MG63 (cell line): ENCODE results near the gene ELL. TPM values are rescaled to one million over a fixed set of nuclear protein-coding genes. Genes with fewer than 3 reads are reported as not detected.

ENCODE experiments used
- DNase-seq: peaks from one replicate; pipeline ENCODE4 v3.0.0-alpha.2; 2020
- H3K27me3 ChIP-seq: fragments of 250-450 bp; sonication (Bioruptor Pico); 2 replicates; pipeline ENCODE4 v1.5.1; 2020; ENCODE audit warnings: mild to moderate bottlenecking, moderate library complexity
- H3K36me3 ChIP-seq: fragments of 250-450 bp; sonication (Bioruptor Pico); 2 replicates; pipeline ENCODE4 v1.5.1; 2020; ENCODE audit warnings: mild to moderate bottlenecking, moderate library complexity
- H3K4me3 ChIP-seq: fragments of 250-450 bp; sonication (Bioruptor Pico); 2 replicates; pipeline ENCODE4 v1.5.1; 2020; ENCODE audit warnings: mild to moderate bottlenecking, moderate library complexity
- H3K9me3 ChIP-seq: fragments of 250-450 bp; sonication (Bioruptor Pico); 2 replicates; pipeline ENCODE4 v1.5.1; 2020; ENCODE audit warnings: mild to moderate bottlenecking, moderate library complexity
- total RNA-seq: library from RNA; depleted of rRNA; stranded (reverse); fragments of >200 nt; shearing (Covaris generic); gene quantifications from 2 replicates; pipeline ENCODE4 v1.2.3, GENCODE V29; 2014; ENCODE audit warnings: low replicate concordance

The ELL gene
- total RNA-seq, 1 experiment from 2014 or later = 22.1 TPM

GRCh38 chr19:18500799-18501198, 21.1 kb downstream of the ELL start:
- Histone ChIP-seq H3K27me3 (no peaks in the 10 kb centered on the region), H3K4me3 (no peak overlapping the region), H3K9me3 (no peaks in the 10 kb centered on the region), H3K36me3 (peaks cover 4% of the 10 kb centered on the region; the same call in 1 of the 2 replicates)
- DNase-seq = peak; percentile 78

DNA sequence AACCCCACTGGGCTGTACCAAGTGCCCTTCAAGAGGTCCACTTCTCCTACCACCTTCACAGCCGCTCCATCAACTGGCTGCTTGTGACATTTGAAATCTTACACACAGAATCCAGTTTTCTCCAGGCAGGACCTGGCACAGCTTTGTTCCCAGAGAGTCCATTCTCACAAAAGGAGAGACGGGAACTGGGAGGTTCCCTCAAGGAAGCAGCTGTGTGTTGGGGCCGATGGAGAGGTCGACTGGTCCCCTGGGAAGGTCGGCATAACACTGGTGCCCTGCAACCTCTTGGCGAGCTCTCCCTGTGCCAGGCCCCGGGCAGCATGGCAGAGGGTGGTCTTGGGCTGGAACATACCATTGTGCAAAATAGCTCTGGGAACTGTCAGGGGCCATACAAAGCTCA, 21.5 kb downstream of the ELL start:
- no peak for DNase-seq
- H3K9me3 ChIP-seq = no peaks in the 10 kb centered on the region
- no peaks in the 10 kb centered on the region for H3K27me3 ChIP-seq
- H3K36me3 ChIP-seq = peaks cover 4% of the 10 kb centered on the region; the same call in 1 of the 2 replicates
- no peak overlapping the region for H3K4me3 ChIP-seq

- H3K27me3 ChIP-seq = no peaks in the 10 kb centered on the region
- no peaks in the 10 kb centered on the region for H3K36me3 ChIP-seq
- no peaks in the 10 kb centered on the region for H3K9me3 ChIP-seq
- no peak overlapping the region for H3K4me3 ChIP-seq
- DNase-seq = no peak
Measured at GRCh38 chr19:18499055-18499775, 22.7 kb downstream of the ELL start.

DNA sequence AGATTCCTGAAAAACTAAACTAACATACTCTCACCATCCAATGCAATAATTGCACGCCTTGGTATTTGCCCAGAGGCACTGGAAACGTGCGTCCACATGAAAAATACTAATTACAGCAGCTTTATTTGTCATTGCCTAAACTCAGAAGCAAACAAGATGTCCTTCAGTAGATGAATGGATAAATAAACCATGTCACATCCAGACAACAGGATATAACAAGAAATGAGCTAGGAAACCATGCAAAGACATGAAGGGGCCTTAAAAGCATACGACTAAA, 25.0 kb downstream of the ELL start:
- Histone ChIP-seq H3K27me3 (no peaks in the 10 kb centered on the region), H3K9me3 (no peaks in the 10 kb centered on the region), H3K36me3 (no peaks in the 10 kb centered on the region; the same call in 1 of the 2 replicates), H3K4me3 (no peak overlapping the region)
- no peak for DNase-seq

- DNase-seq = peak; percentile 57
- Histone ChIP-seq H3K9me3 (no peaks in the 10 kb centered on the region), H3K27me3 (no peaks in the 10 kb centered on the region), H3K36me3 (no peaks in the 10 kb centered on the region; the same call in none of the 2 replicates), H3K4me3 (no peak overlapping the region)
Measured at GRCh38 chr19:18496167-18496979, 25.5 kb downstream of the ELL start.

GRCh38 chr19:18495204-18495911, 26.5 kb downstream of the ELL start:
- no peak for DNase-seq
- Histone ChIP-seq H3K9me3 (no peaks in the 10 kb centered on the region), H3K4me3 (no peak overlapping the region), H3K36me3 (no peaks in the 10 kb centered on the region; the same call in none of the 2 replicates), H3K27me3 (no peaks in the 10 kb centered on the region)

DNA sequence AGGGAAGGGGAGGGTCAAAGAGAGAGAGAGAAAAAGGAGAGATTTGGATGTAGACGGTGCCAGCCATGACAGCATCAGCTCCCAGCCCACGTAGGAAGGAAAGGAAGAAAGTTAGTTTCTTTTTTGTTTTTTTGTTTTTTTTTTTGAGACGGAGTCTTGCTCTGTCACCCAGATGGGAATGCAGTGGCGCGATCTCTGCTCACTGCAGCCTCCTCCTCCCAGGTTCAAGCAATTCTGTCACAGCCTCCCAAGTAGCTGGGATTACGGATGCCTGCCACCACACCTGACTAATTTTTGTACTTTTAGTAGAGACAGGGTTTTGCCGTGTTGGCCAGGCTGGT, 27.6 kb downstream of the ELL start:
- Histone ChIP-seq H3K36me3 (peaks cover 3% of the 10 kb centered on the region), H3K9me3 (no peaks in the 10 kb centered on the region), H3K4me3 (no peak overlapping the region), H3K27me3 (no peaks in the 10 kb centered on the region)
- no peak for DNase-seq

GRCh38 chr19:18493440-18494266, 28.2 kb downstream of the ELL start:
- no peaks in the 10 kb centered on the region for H3K9me3 ChIP-seq
- no peaks in the 10 kb centered on the region for H3K27me3 ChIP-seq
- peaks cover 3% of the 10 kb centered on the region for H3K36me3 ChIP-seq
- no peak for DNase-seq
- no peak overlapping the region for H3K4me3 ChIP-seq

GRCh38 chr19:18491995-18492953, 29.6 kb downstream of the ELL start:
- Histone ChIP-seq H3K4me3 (no peak overlapping the region), H3K27me3 (no peaks in the 10 kb centered on the region), H3K9me3 (no peaks in the 10 kb centered on the region), H3K36me3 (peaks cover 3% of the 10 kb centered on the region)
- no peak for DNase-seq

DNA sequence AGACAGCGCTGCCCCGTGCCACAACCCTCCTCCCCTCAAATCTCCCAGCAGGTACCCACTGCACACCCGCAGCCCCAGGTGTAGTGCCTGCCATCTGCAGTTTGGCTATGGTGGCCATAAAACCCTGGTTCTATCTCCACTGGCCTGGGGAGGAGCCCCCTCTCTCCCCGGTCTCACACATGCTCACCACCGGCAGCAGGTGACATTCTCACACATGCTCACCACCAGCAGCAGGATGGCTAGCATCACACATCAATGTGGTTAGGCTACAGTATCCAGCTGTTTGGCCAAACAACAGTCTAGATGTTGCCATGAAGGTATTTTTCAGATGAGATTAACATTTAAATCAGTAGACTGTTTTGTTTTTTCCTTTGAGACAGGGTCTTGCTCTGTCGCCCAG, 31.1 kb downstream of the ELL start:
- Histone ChIP-seq H3K9me3 (no peaks in the 10 kb centered on the region), H3K36me3 (peaks cover 15% of the 10 kb centered on the region)
- DNase-seq = no peak

GRCh38 chr19:18489627-18490184, 32.2 kb downstream of the ELL start:
- Histone ChIP-seq H3K36me3 (peaks cover 15% of the 10 kb centered on the region), H3K9me3 (no peaks in the 10 kb centered on the region), H3K4me3 (no peak overlapping the region), H3K27me3 (no peaks in the 10 kb centered on the region)
- no peak for DNase-seq

More for the DNA sequence above, 31.1 kb downstream of the ELL start:
- H3K4me3 ChIP-seq = no peak overlapping the region
- H3K27me3 ChIP-seq = no peaks in the 10 kb centered on the region

- Histone ChIP-seq H3K27me3 (no peaks in the 10 kb centered on the region), H3K4me3 (no peak overlapping the region), H3K9me3 (no peaks in the 10 kb centered on the region), H3K36me3 (peaks cover 15% of the 10 kb centered on the region)
- DNase-seq = no peak
Measured at GRCh38 chr19:18488838-18489626, 32.8 kb downstream of the ELL start.

DNA sequence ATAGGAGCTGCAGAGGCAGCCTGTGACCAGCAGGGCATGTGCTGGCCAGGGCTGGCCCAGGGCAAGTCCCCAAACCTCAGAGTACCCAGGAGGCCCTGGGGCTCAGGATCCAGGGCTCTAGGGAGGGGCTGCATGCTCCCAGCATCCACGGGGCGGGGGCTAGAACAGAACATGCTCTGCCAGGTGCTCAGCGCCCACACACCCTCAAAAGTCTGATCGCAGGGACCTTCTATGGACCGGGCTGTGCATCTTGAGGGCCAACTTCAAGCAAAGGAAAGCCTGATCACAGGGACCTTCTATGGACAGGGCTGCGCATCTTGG, 33.5 kb downstream of the ELL start:
- Histone ChIP-seq H3K9me3 (no peaks in the 10 kb centered on the region), H3K27me3 (no peaks in the 10 kb centered on the region), H3K4me3 (no peak overlapping the region), H3K36me3 (peaks cover 15% of the 10 kb centered on the region)
- peak; percentile 67 for DNase-seq

- no peak overlapping the region for H3K4me3 ChIP-seq
- no peaks in the 10 kb centered on the region for H3K27me3 ChIP-seq
- H3K36me3 ChIP-seq = peaks cover 15% of the 10 kb centered on the region
- no peaks in the 10 kb centered on the region for H3K9me3 ChIP-seq
- DNase-seq = no peak
Measured at GRCh38 chr19:18487576-18488402, 34.1 kb downstream of the ELL start.
